Naive thymus-derived CD8-positive, alpha-beta T cell (primary cell): ENCODE data around the gene PSMD1. TPM values are rescaled to one million over a fixed set of nuclear protein-coding genes. Genes with fewer than 3 reads are reported as not detected.

Source experiments
- polyA plus RNA-seq, 3 donors: library from polyadenylated mRNA; unstranded; fragments of 300-500 nt; fragmentation: Illumina TruSeq; gene quantifications; one replicate each; pipeline ENCODE4 v1.2.3, GENCODE V29; 2021
- total RNA-seq, 8 experiments: library from RNA in 2 of 8; stranded (reverse) in 2 of 8; gene quantifications; one replicate each; pipeline ENCODE4 v1.2.3 and lab custom pipeline; 2021 to 2026

PSMD1 gene
- total and polyA plus RNA-seq, 5 experiments from 2014 or later, result 41.6 to 54.3 (median 46.0) TPM

Other genes starting within 250 kb of the PSMD1 start
- 10 to 100 TPM; 30.9 to 38.7 TPM for gene ITM2C, start 191.9 kb upstream of the PSMD1 start, total RNA-seq
- 10 to 100 TPM; 35.4 to 56.7 (median 53.8) TPM for gene ITM2C, start 191.9 kb upstream of the PSMD1 start, polyA plus RNA-seq
- 10 to 100 TPM in 1 of 2 experiments, 1 to 10 TPM in 1; 8.9 to 10.4 TPM for gene GPR55, start 131.6 kb upstream of the PSMD1 start, total RNA-seq
- gene GPR55, start 131.6 kb upstream of the PSMD1 start, polyA plus RNA-seq, result 1 to 10 TPM; 1.1 to 3.2 (median 3.1) TPM
- gene SPATA3, start 60.7 kb upstream of the PSMD1 start, total RNA-seq, result not detected
- gene SPATA3, start 60.7 kb upstream of the PSMD1 start, polyA plus RNA-seq, result not detected
- not detected for gene C2orf72, start 19.3 kb upstream of the PSMD1 start, total RNA-seq
- not detected for gene C2orf72, start 19.3 kb upstream of the PSMD1 start, polyA plus RNA-seq
- not detected for gene HTR2B, start 68.2 kb downstream of the PSMD1 start, total RNA-seq
- gene HTR2B, start 68.2 kb downstream of the PSMD1 start, polyA plus RNA-seq, result under 1 TPM in 2 of 3 donors, not detected in 1; 0.08 to 0.15 TPM
- 1 to 10 TPM; 1.7 to 2.0 TPM for gene ARMC9, start 141.8 kb downstream of the PSMD1 start, total RNA-seq
- gene ARMC9, start 141.8 kb downstream of the PSMD1 start, polyA plus RNA-seq, result 1 to 10 TPM in 2 of 3 donors, under 1 TPM in 1; 0.78 to 2.6 (median 2.2) TPM